Panc1 (cell line): ENCODE results near the gene KIAA1755. TPM values are rescaled to one million over a fixed set of nuclear protein-coding genes. Genes with fewer than 3 reads are reported as not detected.

ENCODE experiments used
- ATAC-seq: fragments of 200-7000 bp; cut with Tn5 transposase; 2 replicates; pipeline ENCODE4 v1.9.1; 2020; ENCODE audit warnings: mild to moderate bottlenecking, moderate library complexity
- BruUV-seq: library from RNA; stranded (reverse); fragments of 400-500 nt; replicated peaks from 2 replicates; lab custom pipeline; 2021; lab: Mats Ljungman, UMichigan
- CTCF ChIA-PET: fragments of 300-600 bp; sonication (Branson Sonifier 250); formaldehyde crosslinking; loops from one replicate; lab custom pipeline; 2022; ENCODE audit warnings: antibody characterized with exemption; lab: Charles Lee
- POLR2A ChIA-PET: fragments of 300-600 bp; sonication (Branson Sonifier 250); formaldehyde crosslinking; loops from one replicate; lab custom pipeline; 2022; ENCODE audit warnings: antibody characterized with exemption; lab: Charles Lee
- DNase-seq: peaks from one replicate; pipeline ENCODE4 v3.0.0-alpha.2; 2010; ENCODE audit warnings: low read depth, low spot score
- H3K27ac ChIP-seq: 2 replicates; pipeline ENCODE4 v1.5.1; 2011; ENCODE audit warnings: mild to moderate bottlenecking, low read length, inconsistent platforms
- H3K27me3 ChIP-seq: fragments of 200-500 bp; sonication (Bioruptor generic); 2 replicates; pipeline ENCODE4 v1.6.0; 2014; ENCODE audit warnings: low read length, inconsistent platforms; ENCODE audit not compliant: control insufficient read depth, insufficient read depth
- H3K36me3 ChIP-seq: fragments of 200-500 bp; sonication (Bioruptor generic); 2 replicates; pipeline ENCODE4 v1.5.1; 2014; ENCODE audit warnings: inconsistent platforms, mild to moderate bottlenecking, low read length, moderate library complexity; ENCODE audit not compliant: control insufficient read depth, insufficient read depth
- H3K4me1 ChIP-seq: 2 replicates; pipeline ENCODE4 v1.5.1; 2011; ENCODE audit warnings: inconsistent platforms, mild to moderate bottlenecking, low read length, moderate library complexity; ENCODE audit not compliant: control insufficient read depth, insufficient read depth
- H3K4me3 ChIP-seq, 2 experiments: 2 replicates each; pipeline ENCODE4 v1.5.1; 2011 to 2012; ENCODE audit warnings: low read depth in 2 of 2, low read length in 2 of 2, mild to moderate bottlenecking in 2 of 2, inconsistent platforms in 1 of 2, moderate library complexity in 1 of 2
- H3K9me3 ChIP-seq: fragments of 200-500 bp; sonication (Bioruptor generic); 2 replicates; pipeline ENCODE4 v1.5.1; 2014; ENCODE audit warnings: low read depth, mild to moderate bottlenecking, inconsistent platforms, low read length, moderate library complexity; ENCODE audit not compliant: control insufficient read depth, insufficient read depth
- CTCF ChIP-seq: fragments of 450-650 bp; IDR thresholded peaks from 2 replicates; pipeline ENCODE4 v1.5.1; 2017; ENCODE audit warnings: mild to moderate bottlenecking
- POLR2AphosphoS5 ChIP-seq: IDR thresholded peaks from 2 replicates; pipeline ENCODE4 v1.6.1; 2012; ENCODE audit warnings: mild to moderate bottlenecking, low read depth, low read length, moderate library complexity
- REST ChIP-seq, 2 experiments: IDR thresholded peaks; 2 replicates each; pipeline ENCODE4 v1.6.1; 2011 to 2012; ENCODE audit warnings: low read depth in 2 of 2, control low read depth in 1 of 2, low read length in 1 of 2, mild to moderate bottlenecking in 1 of 2, moderate library complexity in 1 of 2; ENCODE audit not compliant: insufficient read depth in 1 of 2
- SIN3A ChIP-seq: IDR thresholded peaks from 2 replicates; pipeline ENCODE4 v1.6.1; 2012; ENCODE audit warnings: low read depth, mild to moderate bottlenecking, low read length, moderate library complexity, borderline replicate concordance; ENCODE audit not compliant: insufficient read depth
- TCF7L2 ChIP-seq: IDR thresholded peaks from 2 replicates; pipeline ENCODE4 v1.6.1; 2011; ENCODE audit warnings: mild to moderate bottlenecking, low read depth, low read length, inconsistent platforms
- in situ Hi-C: cut with HindIII; loops from 2 replicates; pipeline ENCODE4 v1.10.0; 2016; ENCODE audit warnings: low sequenced_read_pairs, low pct_unique_long_range_greater_than_20kb
- intact Hi-C: fragments of 100-400 bp; cut with micrococcal nuclease; formaldehyde crosslinking; loops from one replicate; pipeline ENCODE4 v1.10.0; 2022; ENCODE audit not compliant: unreplicated experiment
- total RNA-seq: library from RNA; stranded (reverse); gene quantifications from one replicate; pipeline ENCODE4 v1.2.1, GENCODE V29; 2021; ENCODE audit not compliant: unreplicated experiment

KIAA1755 gene
- total RNA-seq, 1 experiment from 2014 or later, result 0.08 TPM

GRCh38 chr20:38239441-38239840, 21.1 kb downstream of the KIAA1755 start:
- intact Hi-C loops, result no loop called here
- H3K9me3 ChIP-seq, result peaks cover 7% of the 10 kb centered on the region; the same call in 1 of the 2 replicates
- H3K4me1 ChIP-seq, result no peaks in the 10 kb centered on the region
- H3K36me3 ChIP-seq, result no peaks in the 10 kb centered on the region
- DNase-seq, result no peak
- H3K27me3 ChIP-seq, result no peaks in the 10 kb centered on the region
- TF ChIP-seq CTCF (no peak), TCF7L2 (no peak), REST (IDR thresholded peaks at IDR 0.05; ENCODE audit: insufficient read depth in 1 of 2, low read depth in 2 of 2, low read length in 1 of 2) (no peak), SIN3A (no peak), POLR2AphosphoS5 (no peak)
- H3K4me3 ChIP-seq, result no peak overlapping the region
- no peak overlapping the region for H3K27ac ChIP-seq
- ATAC-seq, result no peak
- in situ Hi-C loops, result no loop called here
- BruUV-seq, result no TSS peak
- CTCF ChIA-PET, result no interaction called here
- POLR2A ChIA-PET, result no interaction called here

- Histone ChIP-seq H3K27me3 (no peaks in the 10 kb centered on the region), H3K4me1 (no peaks in the 10 kb centered on the region), H3K9me3 (peaks cover 7% of the 10 kb centered on the region; the same call in 1 of the 2 replicates), H3K4me3 (no peak overlapping the region), H3K36me3 (no peaks in the 10 kb centered on the region), H3K27ac (no peak overlapping the region)
- DNase-seq, result no peak
- intact Hi-C loops (no loop called here), in situ Hi-C loops (no loop called here)
- TF ChIP-seq TCF7L2 (no peak), POLR2AphosphoS5 (no peak), CTCF (no peak), REST (IDR thresholded peaks at IDR 0.05; ENCODE audit: insufficient read depth in 1 of 2, low read depth in 2 of 2, low read length in 1 of 2) (no peak), SIN3A (no peak)
- no TSS peak for BruUV-seq
- ChIA-PET CTCF (no interaction called here), POLR2A (no interaction called here)
- no peak for ATAC-seq
Observed at GRCh38 chr20:38238829-38239228, 21.7 kb downstream of the KIAA1755 start.
